SK-N-MC (cell line): Measurements from ENCODE around the gene USP46.

Experiments used
- DNase-seq: peaks from one replicate; pipeline ENCODE4 v3.0.0-alpha.2; 2011; ENCODE audit warnings: low read depth, low spot score
- H3K27ac ChIP-seq: fragments of 200-600 bp; sonication (generic); 2 replicates; pipeline ENCODE4 v1.5.1; 2016; ENCODE audit warnings: mixed run types
- H3K36me3 ChIP-seq: fragments of 200-600 bp; sonication (generic); 2 replicates; pipeline ENCODE4 v1.6.1; 2017; ENCODE audit warnings: antibody characterized with exemption, low read length, mixed read lengths; ENCODE audit not compliant: insufficient read depth
- H3K4me3 ChIP-seq: fragments of 200-600 bp; sonication (generic); 2 replicates; pipeline ENCODE4 v1.5.1; 2016
- H3K9ac ChIP-seq: fragments of 200-600 bp; sonication (generic); 2 replicates; pipeline ENCODE4 v1.8.0; 2017; ENCODE audit warnings: mixed run types, mixed read lengths; ENCODE audit not compliant: insufficient read length
- H3K9me3 ChIP-seq: fragments of 200-600 bp; sonication (generic); 2 replicates; pipeline ENCODE4 v1.6.1; 2017; ENCODE audit warnings: low read depth, mild to moderate bottlenecking, antibody characterized with exemption, low read length, moderate library complexity, mixed read lengths
- EZH2 ChIP-seq: fragments of 200-600 bp; sonication (generic); IDR thresholded peaks from one replicate; pipeline ENCODE4 v1.6.1; 2017; ENCODE audit warnings: antibody characterized with exemption
- FOXP2 ChIP-seq: optimal IDR thresholded peaks from 2 replicates; pipeline ENCODE3; 2011; ENCODE audit warnings: mild to moderate bottlenecking, moderate library complexity; ENCODE audit not compliant: insufficient read depth; ENCODE audit errors: extremely low read length, control extremely low read depth
- POLR2AphosphoS5 ChIP-seq: IDR thresholded peaks from 2 replicates; pipeline ENCODE4 v1.6.1; 2012; ENCODE audit warnings: mild to moderate bottlenecking, low read depth, low read length, borderline replicate concordance

USP46 gene

GRCh38 chr4:52638717-52639116 is 20.4 kb downstream of the USP46 start:
- H3K9ac ChIP-seq: no peak overlapping the region
- H3K4me3 ChIP-seq: no peak overlapping the region
- no peak overlapping the region for H3K27ac ChIP-seq
- TF ChIP-seq POLR2AphosphoS5: no peak
- no peak for TF ChIP-seq EZH2
- TF ChIP-seq FOXP2: no peak
- H3K36me3 ChIP-seq: no peaks in the 10 kb centered on the region
- no peaks in the 10 kb centered on the region for H3K9me3 ChIP-seq
- DNase-seq: no peak

- H3K36me3 ChIP-seq: no peaks in the 10 kb centered on the region
- no peak overlapping the region for H3K4me3 ChIP-seq
- H3K9ac ChIP-seq: no peak overlapping the region
- H3K27ac ChIP-seq: no peak overlapping the region
- DNase-seq: no peak
- no peaks in the 10 kb centered on the region for H3K9me3 ChIP-seq
- no peak for TF ChIP-seq POLR2AphosphoS5
- TF ChIP-seq FOXP2: no peak
- no peak for TF ChIP-seq EZH2
These were observed 22.0 kb downstream of the USP46 start for GRCh38 chr4:52637116-52637515.

GRCh38 chr4:52635560-52635959 is 23.5 kb downstream of the USP46 start:
- no peaks in the 10 kb centered on the region for H3K9me3 ChIP-seq
- H3K4me3 ChIP-seq: no peak overlapping the region
- no peak overlapping the region for H3K27ac ChIP-seq
- H3K9ac ChIP-seq: no peak overlapping the region
- TF ChIP-seq FOXP2 (no peak), EZH2 (no peak), POLR2AphosphoS5 (no peak)
- no peak for DNase-seq
- no peaks in the 10 kb centered on the region for H3K36me3 ChIP-seq

GRCh38 chr4:52635130-52635529 is 24.0 kb downstream of the USP46 start:
- no peak for TF ChIP-seq FOXP2
- TF ChIP-seq POLR2AphosphoS5: no peak
- no peak for TF ChIP-seq EZH2

GRCh38 chr4:52633846-52634245 is 25.3 kb downstream of the USP46 start:
- H3K4me3 ChIP-seq: no peak overlapping the region
- H3K36me3 ChIP-seq: no peaks in the 10 kb centered on the region
- no peak overlapping the region for H3K9ac ChIP-seq
- TF ChIP-seq FOXP2 (no peak), POLR2AphosphoS5 (no peak)
- no peak for DNase-seq
- H3K9me3 ChIP-seq: no peaks in the 10 kb centered on the region
- H3K27ac ChIP-seq: no peak overlapping the region

More at GRCh38 chr4:52635130-52635529, 24.0 kb downstream of the USP46 start:
- Histone ChIP-seq H3K9ac (no peak overlapping the region), H3K9me3 (no peaks in the 10 kb centered on the region), H3K27ac (no peak overlapping the region), H3K4me3 (no peak overlapping the region), H3K36me3 (no peaks in the 10 kb centered on the region)
- DNase-seq: no peak

GRCh38 chr4:52628974-52629373 is 30.1 kb downstream of the USP46 start:
- no peaks in the 10 kb centered on the region for H3K36me3 ChIP-seq

GRCh38 chr4:52628543-52628942 is 30.6 kb downstream of the USP46 start:
- no peaks in the 10 kb centered on the region for H3K9me3 ChIP-seq
- H3K27ac ChIP-seq: no peak overlapping the region
- H3K4me3 ChIP-seq: no peak overlapping the region
- DNase-seq: no peak
- H3K9ac ChIP-seq: no peak overlapping the region
- H3K36me3 ChIP-seq: no peaks in the 10 kb centered on the region
- TF ChIP-seq EZH2 (no peak), FOXP2 (no peak), POLR2AphosphoS5 (no peak)

More at GRCh38 chr4:52628974-52629373, 30.1 kb downstream of the USP46 start:
- Histone ChIP-seq H3K9me3 (no peaks in the 10 kb centered on the region), H3K4me3 (no peak overlapping the region), H3K9ac (no peak overlapping the region), H3K27ac (no peak overlapping the region)
- DNase-seq: no peak
- TF ChIP-seq EZH2 (no peak), POLR2AphosphoS5 (no peak), FOXP2 (no peak)

- Histone ChIP-seq H3K27ac (no peak overlapping the region), H3K4me3 (no peak overlapping the region), H3K9ac (no peak overlapping the region), H3K9me3 (no peaks in the 10 kb centered on the region), H3K36me3 (no peaks in the 10 kb centered on the region)
- no peak for DNase-seq
- TF ChIP-seq FOXP2: no peak
- no peak for TF ChIP-seq POLR2AphosphoS5
- TF ChIP-seq EZH2: no peak
These were observed 31.2 kb downstream of the USP46 start for GRCh38 chr4:52627876-52628275.

- DNase-seq: no peak
- Histone ChIP-seq H3K36me3 (no peaks in the 10 kb centered on the region), H3K9me3 (no peaks in the 10 kb centered on the region), H3K9ac (no peak overlapping the region), H3K27ac (no peak overlapping the region), H3K4me3 (no peak overlapping the region)
- TF ChIP-seq FOXP2: no peak
- no peak for TF ChIP-seq POLR2AphosphoS5
- no peak for TF ChIP-seq EZH2
These were observed 33.9 kb downstream of the USP46 start for GRCh38 chr4:52625216-52625615.
